Activated naive CD4-positive, alpha-beta T cell treated with anti-CD3 and anti-CD28 coated beads for 36 hours (primary cell): ENCODE data around the gene SMIM10L2A. TPM values are rescaled to one million over a fixed set of nuclear protein-coding genes. Genes with fewer than 3 reads are reported as not detected.
"Not testable (repeated sequence)": the region's sequence is repeated elsewhere in the genome, so short reads cannot be mapped to it uniquely, and the experiment has no call there.

ENCODE experiments used
- CTCF ChIA-PET: fragments of 350-600 bp; sonication (Branson Sonifier 250); formaldehyde crosslinking; loops from one replicate; lab custom pipeline; 2021; ENCODE audit warnings: antibody characterized with exemption; lab: Charles Lee
- DNase-seq: peaks from one replicate; pipeline ENCODE4 v3.0.0-alpha.2; 2020
- H3K27ac Mint-ChIP-seq: one replicate; pipeline ENCODE4 v1.8.0; 2021; ENCODE audit warnings: mild to moderate bottlenecking, mixed read lengths
- H3K27me3 Mint-ChIP-seq: one replicate; pipeline ENCODE4 v1.8.0; 2021; ENCODE audit warnings: low read depth, mixed read lengths
- H3K36me3 Mint-ChIP-seq: one replicate; pipeline ENCODE4 v1.8.0; 2021; ENCODE audit warnings: low read depth, mixed read lengths
- H3K4me1 Mint-ChIP-seq: one replicate; pipeline ENCODE4 v1.8.0; 2021; ENCODE audit warnings: low read depth, mixed read lengths
- H3K4me3 Mint-ChIP-seq: one replicate; pipeline ENCODE4 v1.8.0; 2021; ENCODE audit warnings: mild to moderate bottlenecking, moderate library complexity, mixed read lengths
- H3K9me3 Mint-ChIP-seq: one replicate; pipeline ENCODE4 v1.8.0; 2021; ENCODE audit warnings: mixed read lengths
- intact Hi-C: fragments of 100-400 bp; cut with micrococcal nuclease; formaldehyde crosslinking; loops from one replicate; pipeline ENCODE4 v1.15.1; 2023
- total RNA-seq, 2 experiments: library from RNA; stranded (reverse); gene quantifications; one replicate each; pipeline ENCODE4 v1.2.3, GENCODE V29; 2021

SMIM10L2A gene
- total RNA-seq, 2 experiments from 2014 or later, result 0.40 to 0.41 TPM

- H3K4me1 Mint-ChIP-seq, result peaks cover under 1% of the 10 kb centered on the region
- no peaks in the 10 kb centered on the region for H3K36me3 Mint-ChIP-seq
- CTCF ChIA-PET, result no interaction called here
- H3K27me3 Mint-ChIP-seq, result no peaks in the 10 kb centered on the region
- H3K4me3 Mint-ChIP-seq, result no peak overlapping the region
- DNase-seq, result no peak
- no peaks in the 10 kb centered on the region for H3K9me3 Mint-ChIP-seq
- H3K27ac Mint-ChIP-seq, result no peak overlapping the region
- intact Hi-C loops, result no loop called here
These were observed 15.5 kb downstream of the SMIM10L2A start for GRCh38 chrX:135436966-135437866.

GRCh38 chrX:135437867-135438733 is 16.4 kb downstream of the SMIM10L2A start:
- no peaks in the 10 kb centered on the region for H3K4me1 Mint-ChIP-seq
- no peaks in the 10 kb centered on the region for H3K9me3 Mint-ChIP-seq
- CTCF ChIA-PET, result interaction anchor here (0.6 kb wide), 1 partner anchor 327 kb away, joined by 3 read pairs; no protein-coding TSS in a partner anchor
- H3K27me3 Mint-ChIP-seq, result no peaks in the 10 kb centered on the region
- no peak overlapping the region for H3K27ac Mint-ChIP-seq
- intact Hi-C loops, result no loop called here
- no peak overlapping the region for H3K4me3 Mint-ChIP-seq
- DNase-seq, result no peak
- H3K36me3 Mint-ChIP-seq, result no peaks in the 10 kb centered on the region

- CTCF ChIA-PET, result interaction anchor here (0.6 kb wide), 1 partner anchor 327 kb away, joined by 3 read pairs; no protein-coding TSS in a partner anchor
- no peak overlapping the region for H3K4me3 Mint-ChIP-seq
- H3K27ac Mint-ChIP-seq, result no peak overlapping the region
- H3K9me3 Mint-ChIP-seq, result no peaks in the 10 kb centered on the region
- DNase-seq, result no peak
- intact Hi-C loops, result no loop called here
- H3K36me3 Mint-ChIP-seq, result no peaks in the 10 kb centered on the region
- no peaks in the 10 kb centered on the region for H3K27me3 Mint-ChIP-seq
- H3K4me1 Mint-ChIP-seq, result no peaks in the 10 kb centered on the region
These were observed 16.9 kb downstream of the SMIM10L2A start for GRCh38 chrX:135438734-135439043.

GRCh38 chrX:135449637-135450550 is 28.1 kb downstream of the SMIM10L2A start:
- Mint-ChIP-seq H3K36me3 (no peaks in the 10 kb centered on the region), H3K4me1 (no peaks in the 10 kb centered on the region), H3K9me3 (no peaks in the 10 kb centered on the region), H3K27me3 (no peaks in the 10 kb centered on the region), H3K27ac (no peak overlapping the region), H3K4me3 (no peak overlapping the region)
- DNase-seq, result no peak
- intact Hi-C loops, result no loop called here
- CTCF ChIA-PET, result no interaction called here

GRCh38 chrX:135453381-135453780 is 31.6 kb downstream of the SMIM10L2A start:
- Mint-ChIP-seq H3K27ac (no peak overlapping the region), H3K4me3 (no peak overlapping the region), H3K36me3 (no peaks in the 10 kb centered on the region), H3K4me1 (no peaks in the 10 kb centered on the region), H3K9me3 (no peaks in the 10 kb centered on the region), H3K27me3 (no peaks in the 10 kb centered on the region)
- intact Hi-C loops, result no loop called here
- CTCF ChIA-PET, result no interaction called here
- DNase-seq, result no peak

GRCh38 chrX:135454816-135455215 is 33.1 kb downstream of the SMIM10L2A start:
- H3K27me3 Mint-ChIP-seq, result no peaks in the 10 kb centered on the region
- H3K4me1 Mint-ChIP-seq, result no peaks in the 10 kb centered on the region
- intact Hi-C loops, result no loop called here
- no peak for DNase-seq
- CTCF ChIA-PET, result no interaction called here
- H3K4me3 Mint-ChIP-seq, result no peak overlapping the region
- no peaks in the 10 kb centered on the region for H3K36me3 Mint-ChIP-seq
- H3K9me3 Mint-ChIP-seq, result no peaks in the 10 kb centered on the region
- H3K27ac Mint-ChIP-seq, result no peak overlapping the region

- DNase-seq, H3K9me3 Mint-ChIP-seq, H3K4me3 Mint-ChIP-seq, CTCF ChIA-PET, H3K27ac Mint-ChIP-seq, H3K36me3 Mint-ChIP-seq, H3K4me1 Mint-ChIP-seq, intact Hi-C loops, H3K27me3 Mint-ChIP-seq: not testable (repeated sequence)
These were observed 40.0 kb downstream of the SMIM10L2A start for GRCh38 chrX:135461756-135462155.

- Mint-ChIP-seq H3K27ac (no peak overlapping the region), H3K4me1 (no peaks in the 10 kb centered on the region), H3K27me3 (no peaks in the 10 kb centered on the region), H3K4me3 (no peak overlapping the region), H3K9me3 (no peaks in the 10 kb centered on the region), H3K36me3 (no peaks in the 10 kb centered on the region)
- CTCF ChIA-PET, result no interaction called here
- intact Hi-C loops, result no loop called here
- peak; percentile 4 for DNase-seq
These were observed 42.2 kb downstream of the SMIM10L2A start for GRCh38 chrX:135463937-135464336.

GRCh38 chrX:135476378-135476777 is 54.6 kb downstream of the SMIM10L2A start:
- Mint-ChIP-seq H3K27me3 (no peaks in the 10 kb centered on the region), H3K4me1 (no peaks in the 10 kb centered on the region), H3K36me3 (no peaks in the 10 kb centered on the region), H3K9me3 (no peaks in the 10 kb centered on the region), H3K4me3 (no peak overlapping the region), H3K27ac (no peak overlapping the region)
- intact Hi-C loops, result loop anchor here (2.0 kb wide), 1 partner anchor 180 kb away; no protein-coding TSS in a partner anchor
- DNase-seq, result no peak
- CTCF ChIA-PET, result interaction anchor here (1.1 kb wide), 1 partner anchor 7 kb away, joined by 4 read pairs; no protein-coding TSS in a partner anchor

- intact Hi-C loops, result loop anchor here (1.0 to 2.0 kb wide), 4 partner anchors 132 to 512 kb away; no protein-coding TSS in a partner anchor
These were observed 55.8 kb downstream of the SMIM10L2A start for GRCh38 chrX:135477576-135477975.

More at GRCh38 chrX:135477576-135477975, 55.8 kb downstream of the SMIM10L2A start:
- Mint-ChIP-seq H3K27me3 (no peaks in the 10 kb centered on the region), H3K9me3 (no peaks in the 10 kb centered on the region), H3K36me3 (no peaks in the 10 kb centered on the region), H3K27ac (no peak overlapping the region), H3K4me3 (no peak overlapping the region), H3K4me1 (no peaks in the 10 kb centered on the region)
- peak; percentile 63 for DNase-seq
- CTCF ChIA-PET, result no interaction called here
